Measurements from ENCODE around the gene SPATA31D1.
"Not testable (repeated sequence)": the region's sequence is repeated elsewhere in the genome, so short reads cannot be mapped to it uniquely, and the experiment has no call there.

The SPATA31D1 gene
- total RNA-seq = 0 to 0.08 (median 0) reads per million in 18 experiments

GRCh38 chr9:81988472-81988871, at the start of gene SPATA31D1:
Gene SPATA31D1, plus strand, starts transcription at chr9:81988772. Its CDS starts 47 bp downstream, at chr9:81988819.
- DNase-seq = not testable (repeated sequence)

DNA sequence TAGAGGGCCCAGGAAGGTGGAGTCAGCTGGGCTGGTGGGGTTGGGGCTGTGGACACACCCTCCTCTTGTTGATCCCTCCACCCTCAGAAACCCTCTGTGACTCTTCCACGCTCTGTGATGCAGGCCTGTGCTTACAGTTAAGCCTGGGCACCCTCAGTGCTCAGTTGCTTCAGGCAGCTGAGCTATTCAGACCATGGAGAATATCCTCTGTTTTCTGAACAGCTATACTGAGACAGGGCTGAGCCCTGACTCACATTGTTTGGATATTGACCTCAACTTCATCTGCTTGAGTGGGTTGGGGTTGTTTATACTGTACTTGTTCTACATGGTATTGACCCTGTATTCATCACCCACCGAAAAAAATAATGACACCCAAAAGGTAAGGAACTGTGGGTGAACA, 45.2 kb upstream of the SPATA31D1 start, which contains the start of gene SPATA31D3:
Gene SPATA31D3 (plus strand): TSS at position 108 of the 400 bp plus-strand sequence. CDS start 86 bp downstream, at position 194.
- not testable (repeated sequence) for DNase-seq

DNA sequence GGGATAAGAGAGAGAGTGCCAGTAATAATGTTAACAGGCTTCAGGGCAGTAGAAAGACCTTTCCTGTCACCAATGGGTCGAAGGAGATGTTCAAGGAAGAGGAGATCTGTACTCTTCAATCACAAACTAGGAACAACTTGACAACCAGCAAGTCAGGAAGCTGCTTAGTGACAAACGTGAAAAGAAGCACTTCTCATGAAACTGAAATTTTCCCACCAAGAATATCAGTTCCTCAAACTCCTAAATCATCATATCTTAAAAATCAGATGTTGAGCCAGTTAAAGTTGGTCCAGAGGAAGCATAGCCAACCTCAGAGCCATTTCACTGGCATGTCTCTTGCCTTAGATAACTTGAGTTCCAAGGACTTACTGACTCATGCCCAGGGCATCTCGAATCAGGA, 39.9 kb upstream of the SPATA31D1 start:
- not testable (repeated sequence) for DNase-seq

DNA sequence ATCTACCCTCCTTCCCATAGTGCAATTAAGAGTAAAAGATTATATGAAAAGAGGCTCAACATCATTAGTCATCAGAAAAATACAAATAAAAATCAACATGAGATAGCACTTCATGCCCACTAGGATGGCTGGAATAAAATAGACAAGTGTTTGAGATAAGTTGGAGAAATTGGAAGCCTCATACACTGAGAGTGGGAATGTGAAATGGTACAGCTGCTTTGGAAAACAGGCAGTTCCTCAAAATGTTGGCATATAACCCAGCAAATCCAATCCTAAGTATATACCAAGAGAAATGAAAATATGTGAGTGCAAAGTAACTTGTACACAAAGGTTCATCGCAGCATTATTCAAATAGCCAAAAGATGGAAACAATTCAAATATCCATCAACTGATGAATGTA, 35.5 kb upstream of the SPATA31D1 start:
- no peak for DNase-seq

DNA sequence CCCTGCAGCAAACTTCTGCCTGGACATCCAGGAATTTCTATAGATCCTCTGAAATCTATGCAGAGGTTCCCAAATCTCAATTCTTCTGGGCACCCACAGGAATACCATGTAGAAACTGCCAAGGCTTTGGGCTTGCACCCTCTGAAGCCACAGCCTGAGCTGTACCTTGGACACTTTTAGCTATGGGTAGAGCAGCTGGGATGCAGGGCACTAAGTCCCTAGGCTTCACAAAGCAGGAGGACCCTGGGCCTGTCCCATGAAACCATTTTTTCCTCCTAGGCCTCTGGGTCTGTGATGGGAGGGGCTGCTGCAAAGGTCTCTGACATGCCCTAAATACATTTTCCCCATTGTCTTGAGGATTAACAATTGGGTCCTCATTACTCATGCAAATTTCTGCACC, 32.9 kb upstream of the SPATA31D1 start:
- DNase-seq = no peak

- no peak for DNase-seq
Observed at GRCh38 chr9:81964218-81965171, 24.1 kb upstream of the SPATA31D1 start.

- no peak for DNase-seq
Observed at GRCh38 chr9:81968026-81968425, 20.5 kb upstream of the SPATA31D1 start.

GRCh38 chr9:81969971-81970370, 18.6 kb upstream of the SPATA31D1 start:
- no peak for DNase-seq

- DNase-seq = no peak
Observed at GRCh38 chr9:81971727-81972126, 16.8 kb upstream of the SPATA31D1 start.

GRCh38 chr9:81974764-81975163, 13.8 kb upstream of the SPATA31D1 start:
- no peak for DNase-seq

DNA sequence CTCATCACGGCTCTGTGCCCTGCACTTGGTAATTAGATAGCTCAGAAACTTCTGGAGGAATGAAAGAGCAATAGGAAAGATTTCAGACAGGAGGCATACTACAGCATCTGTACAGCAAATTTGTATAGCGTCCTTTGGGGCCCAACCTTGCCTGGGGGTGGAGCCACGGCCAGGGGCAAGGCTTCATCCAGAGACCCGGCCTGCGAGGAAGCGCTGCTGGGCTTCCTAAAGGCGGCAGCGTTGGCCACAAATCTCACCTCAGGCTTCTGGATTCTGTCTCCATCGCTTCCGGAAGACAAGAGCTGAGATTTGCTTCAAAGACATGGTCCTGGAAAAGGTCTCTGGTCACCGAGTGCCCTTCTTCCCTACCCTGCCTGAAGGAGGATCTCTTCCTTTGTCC, 12.2 kb upstream of the SPATA31D1 start:
- no peak for DNase-seq

DNA sequence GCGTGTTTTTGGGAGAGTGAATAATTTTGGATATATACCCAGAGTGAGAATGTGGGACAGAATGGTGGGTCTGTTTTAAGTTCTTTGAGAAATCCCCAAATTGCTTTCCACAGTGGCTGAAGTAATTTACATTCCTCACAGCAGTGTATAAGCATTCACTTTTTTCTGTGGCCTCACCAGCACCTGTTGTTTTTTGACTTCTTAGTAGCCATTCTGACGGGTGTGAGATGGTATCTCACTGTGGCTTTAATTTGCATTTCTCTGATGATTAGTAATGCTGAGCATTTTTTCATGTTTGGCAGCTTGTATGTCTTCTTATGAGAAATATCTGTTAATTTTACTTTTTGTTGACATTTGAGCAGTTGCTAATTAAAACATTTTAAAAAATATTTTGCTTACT, 9.4 kb upstream of the SPATA31D1 start:
- no peak for DNase-seq

DNA sequence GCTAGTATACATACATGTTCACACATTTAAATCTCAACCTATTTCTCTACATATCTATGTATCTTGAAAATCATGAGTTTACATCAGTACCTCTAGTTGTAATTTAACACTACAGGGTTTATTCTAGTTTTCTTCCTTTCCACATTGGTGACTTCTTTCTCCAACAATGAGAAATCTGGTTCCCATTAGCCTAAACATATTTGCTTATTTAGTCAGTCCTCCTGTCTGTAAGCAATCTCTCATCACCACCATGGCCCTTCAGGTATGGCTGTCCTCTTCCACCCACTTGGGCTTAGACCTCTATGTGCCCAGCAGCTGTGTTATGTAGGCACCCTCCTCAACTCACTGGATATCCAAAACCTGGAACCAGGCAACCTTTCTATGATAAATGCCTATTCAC, 8.0 kb upstream of the SPATA31D1 start:
- DNase-seq = no peak

DNA sequence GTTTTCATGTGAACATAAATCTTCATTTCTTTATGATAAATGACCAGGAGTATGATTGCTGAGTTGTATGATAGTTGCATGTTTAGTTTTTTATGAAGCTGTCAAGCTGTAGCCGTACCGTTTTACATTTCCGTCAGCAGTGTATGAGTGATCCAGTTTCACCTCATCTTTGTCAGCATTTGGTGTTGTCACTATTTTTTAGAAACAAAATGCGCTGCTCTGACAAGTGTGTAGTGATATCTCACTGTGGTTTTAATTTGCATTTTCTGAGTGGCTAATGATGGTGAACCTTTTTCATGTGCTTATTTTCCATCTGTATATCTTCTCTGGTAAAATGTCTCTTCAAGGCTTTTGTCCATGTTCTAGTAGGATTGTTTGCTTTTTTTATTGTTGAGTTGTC, 6.7 kb upstream of the SPATA31D1 start:
- DNase-seq = no peak

DNA sequence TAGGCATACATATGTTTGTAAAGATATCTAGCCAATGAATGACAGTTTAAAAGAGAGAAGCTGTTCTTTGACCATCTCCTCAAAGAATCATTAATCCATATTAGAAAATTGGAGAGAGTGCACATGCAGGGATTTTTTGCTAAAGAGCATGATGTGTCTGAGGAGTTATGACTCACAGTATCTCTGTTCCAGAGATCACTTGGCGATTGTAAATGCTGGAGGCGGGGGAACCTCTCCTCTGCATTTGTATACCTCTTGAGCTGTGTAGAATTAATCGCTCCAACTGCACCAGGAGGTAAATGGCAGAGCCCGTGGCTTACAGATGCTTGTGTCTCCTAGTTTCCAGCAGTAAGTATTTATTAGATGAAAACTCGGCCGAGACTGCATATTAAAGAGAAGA, 3.6 kb upstream of the SPATA31D1 start:
- no peak for DNase-seq

GRCh38 chr9:81986051-81986450, 2.5 kb upstream of the SPATA31D1 start:
- no peak for DNase-seq

DNA sequence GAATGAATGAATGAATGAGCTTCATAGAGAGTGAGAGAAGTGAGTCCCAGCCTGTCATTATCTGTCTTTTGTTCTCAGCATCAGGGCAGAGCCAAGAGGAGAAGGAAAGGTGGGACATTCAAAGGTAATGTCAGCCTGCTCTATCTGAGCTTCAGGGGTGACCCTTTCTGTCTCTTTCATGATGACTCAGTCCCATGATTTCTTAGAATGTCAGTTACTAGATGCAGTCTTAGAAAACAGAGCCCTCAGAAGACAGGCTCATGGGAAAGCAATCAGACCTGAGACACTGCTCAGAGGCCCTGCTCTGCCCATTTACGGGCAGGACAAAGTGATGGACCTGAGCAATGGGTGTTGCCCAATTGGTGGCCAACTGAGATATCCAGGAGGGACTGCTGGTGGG, 1.1 kb downstream of the SPATA31D1 start:
- DNase-seq = no peak

DNA sequence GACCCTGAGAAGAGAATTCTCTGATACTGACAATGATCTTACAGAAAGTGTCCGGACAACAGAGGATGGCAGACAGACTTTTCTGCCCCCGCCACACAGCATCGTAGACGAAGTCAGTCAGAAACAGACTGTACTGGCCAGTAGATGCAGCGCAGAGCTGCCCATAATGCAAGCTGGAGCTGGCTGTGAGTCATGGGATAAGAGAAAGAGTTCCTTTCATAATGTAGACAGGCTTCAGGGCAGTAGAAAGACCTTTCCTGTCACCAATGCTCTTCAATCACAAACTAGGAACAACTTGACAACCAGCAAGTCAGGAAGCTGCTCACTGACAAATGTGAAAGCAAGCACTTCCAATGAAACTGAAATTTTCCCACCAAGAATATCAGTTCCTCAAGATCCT, 5.1 kb downstream of the SPATA31D1 start:
- no peak for DNase-seq

GRCh38 chr9:81999806-82000205, 11.2 kb downstream of the SPATA31D1 start:
- DNase-seq = no peak

DNA sequence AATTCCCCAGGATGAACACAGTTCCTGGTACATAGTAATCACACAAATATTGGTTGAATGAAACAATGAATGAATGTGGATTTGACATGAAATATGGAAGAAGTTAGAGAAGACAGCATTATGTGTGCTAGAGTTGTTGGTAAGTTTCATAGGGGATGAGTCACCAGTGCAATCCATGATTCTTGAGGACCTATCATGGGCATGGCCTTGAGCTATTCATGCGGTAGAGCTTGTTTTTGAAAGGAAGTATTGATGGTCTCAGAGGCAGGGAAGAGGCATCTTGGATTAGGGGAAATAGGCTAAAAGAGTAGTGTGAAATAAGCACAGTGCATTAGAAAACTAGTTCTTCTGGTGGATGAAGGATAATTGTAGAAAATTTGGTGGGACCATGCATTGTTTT, 22.1 kb downstream of the SPATA31D1 start:
- DNase-seq = no peak

GRCh38 chr9:82011133-82011532, 22.6 kb downstream of the SPATA31D1 start:
- DNase-seq = no peak

GRCh38 chr9:82012276-82012675, 23.7 kb downstream of the SPATA31D1 start:
- no peak for DNase-seq

GRCh38 chr9:82020331-82020730, 31.8 kb downstream of the SPATA31D1 start:
- no peak for DNase-seq

DNA sequence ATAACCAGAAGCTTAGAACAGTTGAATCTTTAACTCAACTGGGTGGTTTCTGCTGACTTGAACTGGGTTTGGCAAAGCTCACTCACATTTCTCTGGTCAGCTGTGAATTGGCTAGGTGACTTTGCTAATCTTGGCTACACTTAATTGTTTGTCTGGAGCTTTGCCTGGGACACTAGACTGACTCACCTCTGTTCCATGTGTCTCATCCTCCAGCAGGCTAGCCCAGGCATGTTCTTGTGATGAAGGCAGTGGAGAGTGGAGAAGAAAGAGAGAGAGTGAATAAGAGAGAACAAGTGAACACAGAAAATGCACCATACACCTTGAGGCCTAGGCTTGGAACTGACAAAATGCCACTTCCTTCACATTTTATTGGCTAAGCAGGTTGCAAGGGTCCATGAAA, 32.6 kb downstream of the SPATA31D1 start:
- DNase-seq = no peak

Measured in inflammatory macrophage (primary cell).